ENCODE results near the gene GALNT2.

GALNT2 gene

DNA sequence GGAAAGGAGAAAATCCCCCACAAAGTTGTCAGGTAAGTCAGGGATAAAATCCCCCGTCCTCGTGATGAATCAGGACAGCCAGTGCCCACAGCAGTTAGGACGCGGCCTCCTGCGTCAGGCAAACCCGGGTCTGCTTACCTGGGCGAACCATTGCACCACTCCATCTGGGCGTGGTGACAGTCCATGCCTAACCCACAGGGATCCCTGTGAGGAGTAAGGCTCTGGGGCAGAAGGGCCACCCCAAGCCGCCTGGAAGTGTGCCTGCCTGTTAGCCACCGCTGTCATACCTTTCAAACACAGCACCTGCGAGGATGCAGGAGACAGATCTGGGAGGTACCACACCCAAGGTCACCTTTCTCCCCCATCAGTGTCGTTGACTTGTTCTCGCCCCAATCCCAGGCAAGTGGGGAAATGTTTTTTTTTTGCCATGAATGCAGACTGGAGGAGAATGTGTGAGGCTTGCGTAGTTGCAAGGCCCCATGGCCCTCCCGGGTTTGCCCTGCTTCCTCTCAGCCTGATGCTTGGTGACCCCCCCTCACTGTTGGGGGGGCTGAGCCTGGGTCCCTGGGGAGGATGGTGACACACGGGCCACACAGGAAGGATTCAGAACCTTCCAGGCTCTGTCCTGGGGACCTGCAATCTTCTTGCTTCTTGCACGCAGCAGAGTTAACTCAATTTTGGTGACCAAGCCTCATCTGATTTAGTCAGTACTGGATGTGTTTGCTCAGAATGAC lies 252.1 kb downstream of the GALNT2 start:
- TF ChIP-seq POLR2AphosphoS5 (IDR thresholded peaks at IDR 0.05; ENCODE audit: low read depth, low read length) = no peak
- TF ChIP-seq REST (IDR thresholded peaks at IDR 0.05; ENCODE audit: insufficient read depth in 1 of 2, low read depth in 2 of 2, low read length in 2 of 2) = no peak
- no peak for TF ChIP-seq SIN3A (IDR thresholded peaks at IDR 0.05; ENCODE audit: borderline replicate concordance, insufficient read depth, low read length)
- no peak for TF ChIP-seq FOXP2 (optimal IDR thresholded peaks at IDR 0.05; ENCODE audit: borderline replicate concordance, extremely low read depth, extremely low read length, insufficient read depth)
- no peak for TF ChIP-seq TAF1 (IDR thresholded peaks at IDR 0.05; ENCODE audit: borderline replicate concordance, insufficient read depth, low read length)

DNA sequence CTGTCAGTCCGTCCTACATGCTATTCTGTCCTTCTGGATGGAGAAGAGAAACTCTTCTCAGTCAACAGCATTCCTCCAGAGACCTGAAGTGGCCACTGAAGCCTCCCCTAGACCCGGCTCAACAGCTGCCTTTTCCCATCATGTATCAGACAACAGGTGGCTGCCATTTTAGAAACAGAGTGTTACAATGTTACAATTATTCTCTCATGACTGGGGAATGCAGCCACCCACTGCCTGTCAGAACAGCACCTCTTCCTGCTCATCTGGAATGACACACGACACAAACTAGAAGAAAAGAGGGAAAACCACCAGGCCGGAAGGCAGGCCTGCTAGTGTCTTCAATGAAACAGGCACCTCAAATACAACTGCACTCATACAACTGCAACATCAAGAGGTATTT lies 253.8 kb downstream of the GALNT2 start:
- TF ChIP-seq POLR2AphosphoS5 (IDR thresholded peaks at IDR 0.05; ENCODE audit: low read depth, low read length) (no peak), REST (IDR thresholded peaks at IDR 0.05; ENCODE audit: insufficient read depth in 1 of 2, low read depth in 2 of 2, low read length in 2 of 2) (no peak), FOXP2 (optimal IDR thresholded peaks at IDR 0.05; ENCODE audit: borderline replicate concordance, extremely low read depth, extremely low read length, insufficient read depth) (no peak), SIN3A (IDR thresholded peaks at IDR 0.05; ENCODE audit: borderline replicate concordance, insufficient read depth, low read length) (no peak), TAF1 (IDR thresholded peaks at IDR 0.05; ENCODE audit: borderline replicate concordance, insufficient read depth, low read length) (no peak)

DNA sequence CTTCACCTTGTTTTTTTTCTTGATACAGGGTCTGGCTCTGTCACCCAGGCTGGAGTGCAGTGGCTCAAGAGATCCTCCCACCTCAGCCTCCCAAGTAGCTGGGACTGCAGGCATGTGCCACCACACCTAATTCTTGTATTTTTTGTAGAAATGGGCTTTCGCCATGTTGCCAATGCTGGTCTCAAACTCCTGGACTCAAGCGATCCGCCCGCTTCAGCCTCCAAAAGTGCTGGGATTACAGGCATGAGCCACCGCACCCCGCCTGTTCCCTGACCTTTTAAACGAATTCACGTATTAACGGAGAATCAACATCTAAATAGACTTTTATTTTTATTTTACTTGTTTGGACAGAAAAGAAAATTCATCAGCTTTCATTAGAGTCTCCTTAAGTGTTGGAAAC lies 254.3 kb downstream of the GALNT2 start:
- TF ChIP-seq FOXP2 (optimal IDR thresholded peaks at IDR 0.05; ENCODE audit: borderline replicate concordance, extremely low read depth, extremely low read length, insufficient read depth) (no peak), TAF1 (IDR thresholded peaks at IDR 0.05; ENCODE audit: borderline replicate concordance, insufficient read depth, low read length) (no peak), SIN3A (IDR thresholded peaks at IDR 0.05; ENCODE audit: borderline replicate concordance, insufficient read depth, low read length) (no peak), REST (IDR thresholded peaks at IDR 0.05; ENCODE audit: insufficient read depth in 1 of 2, low read depth in 2 of 2, low read length in 2 of 2) (no peak), POLR2AphosphoS5 (IDR thresholded peaks at IDR 0.05; ENCODE audit: low read depth, low read length) (no peak)

- TF ChIP-seq REST (IDR thresholded peaks at IDR 0.05; ENCODE audit: insufficient read depth in 1 of 2, low read depth in 2 of 2, low read length in 2 of 2) = no peak
- no peak for TF ChIP-seq TAF1 (IDR thresholded peaks at IDR 0.05; ENCODE audit: borderline replicate concordance, insufficient read depth, low read length)
- TF ChIP-seq FOXP2 (optimal IDR thresholded peaks at IDR 0.05; ENCODE audit: borderline replicate concordance, extremely low read depth, extremely low read length, insufficient read depth) = no peak
- no peak for TF ChIP-seq SIN3A (IDR thresholded peaks at IDR 0.05; ENCODE audit: borderline replicate concordance, insufficient read depth, low read length)
- TF ChIP-seq POLR2AphosphoS5 (IDR thresholded peaks at IDR 0.05; ENCODE audit: low read depth, low read length) = no peak
Observed at GRCh38 chr1:230321741-230322420, 254.8 kb downstream of the GALNT2 start.
